ENCODE data around the gene ATP8A2.

ATP8A2 gene

GRCh38 chr13:25756251-25756650 lies 384.5 kb downstream of the ATP8A2 start:
- H3K27ac Mint-ChIP-seq, result no peak overlapping the region
- no peak for ATAC-seq (replicated peaks)
- no peak for DNase-seq

GRCh38 chr13:25756912-25757311 lies 385.1 kb downstream of the ATP8A2 start:
- no peak for ATAC-seq (replicated peaks)

More at GRCh38 chr13:25756251-25756650, 384.5 kb downstream of the ATP8A2 start:
- H3K36me3 Mint-ChIP-seq (ENCODE audit: insufficient read depth), result no peaks in the 10 kb centered on the region
- no peaks in the 10 kb centered on the region for H3K9me3 Mint-ChIP-seq
- H3K4me1 Mint-ChIP-seq (ENCODE audit: low read depth in 2 of 2), result peaks cover 2 to 9% of the 10 kb centered on the region in 2 donors
- no peak overlapping the region for H3K4me3 Mint-ChIP-seq
- H3K27me3 Mint-ChIP-seq, result peaks cover 25 to 28% of the 10 kb centered on the region in 2 donors

GRCh38 chr13:25761041-25761440 lies 389.3 kb downstream of the ATP8A2 start:
- peaks cover 21 to 25% of the 10 kb centered on the region in 2 donors for H3K27me3 Mint-ChIP-seq
- DNase-seq (no peak), ATAC-seq (replicated peaks) (no peak)
- H3K36me3 Mint-ChIP-seq (ENCODE audit: insufficient read depth), result no peaks in the 10 kb centered on the region
- H3K4me1 Mint-ChIP-seq (ENCODE audit: low read depth in 2 of 2), result peaks cover 2 to 4% of the 10 kb centered on the region in 2 donors
- H3K4me3 Mint-ChIP-seq, result no peak overlapping the region
- H3K27ac Mint-ChIP-seq, result no peak overlapping the region
- H3K9me3 Mint-ChIP-seq, result no peaks in the 10 kb centered on the region

More at GRCh38 chr13:25756912-25757311, 385.1 kb downstream of the ATP8A2 start:
- no peak for DNase-seq
- H3K4me3 Mint-ChIP-seq, result no peak overlapping the region
- H3K27me3 Mint-ChIP-seq, result peaks cover 25 to 28% of the 10 kb centered on the region in 2 donors
- H3K36me3 Mint-ChIP-seq (ENCODE audit: insufficient read depth), result no peaks in the 10 kb centered on the region
- H3K27ac Mint-ChIP-seq, result no peak overlapping the region
- peaks cover 2 to 9% of the 10 kb centered on the region in 2 donors for H3K4me1 Mint-ChIP-seq (ENCODE audit: low read depth in 2 of 2)
- H3K9me3 Mint-ChIP-seq, result no peaks in the 10 kb centered on the region

GRCh38 chr13:25762281-25762680 lies 390.5 kb downstream of the ATP8A2 start:
- Mint-ChIP-seq H3K36me3 (ENCODE audit: insufficient read depth) (no peaks in the 10 kb centered on the region), H3K27ac (no peak overlapping the region), H3K9me3 (no peaks in the 10 kb centered on the region), H3K4me1 (ENCODE audit: low read depth in 2 of 2) (peaks cover 2 to 4% of the 10 kb centered on the region in 2 donors), H3K27me3 (peaks cover 9 to 13% of the 10 kb centered on the region in 2 donors), H3K4me3 (no peak overlapping the region)
- DNase-seq (no peak), ATAC-seq (replicated peaks) (no peak)

GRCh38 chr13:25762795-25763377 lies 391.1 kb downstream of the ATP8A2 start:
- Mint-ChIP-seq H3K36me3 (ENCODE audit: insufficient read depth) (no peaks in the 10 kb centered on the region), H3K9me3 (no peaks in the 10 kb centered on the region), H3K27ac (no peak overlapping the region), H3K4me1 (ENCODE audit: low read depth in 2 of 2) (peaks cover 2 to 4% of the 10 kb centered on the region in 2 donors), H3K27me3 (peaks cover 3 to 7% of the 10 kb centered on the region in 2 donors), H3K4me3 (no peak overlapping the region)
- no peak for ATAC-seq (replicated peaks)
- DNase-seq, result no peak

GRCh38 chr13:25764378-25764777 lies 392.6 kb downstream of the ATP8A2 start:
- Mint-ChIP-seq H3K36me3 (ENCODE audit: insufficient read depth) (no peaks in the 10 kb centered on the region), H3K4me3 (no peak overlapping the region), H3K4me1 (ENCODE audit: low read depth in 2 of 2) (peaks cover 2 to 4% of the 10 kb centered on the region in 2 donors), H3K9me3 (no peaks in the 10 kb centered on the region), H3K27ac (no peak overlapping the region), H3K27me3 (peaks cover 0 to under 1% of the 10 kb centered on the region in 2 donors)
- ATAC-seq (replicated peaks) (no peak), DNase-seq (no peak)

- H3K27me3 Mint-ChIP-seq, result peaks cover 0 to 9% of the 10 kb centered on the region in 2 donors
- DNase-seq (no peak), ATAC-seq (replicated peaks) (no peak)
- no peaks in the 10 kb centered on the region for H3K9me3 Mint-ChIP-seq
- no peaks in the 10 kb centered on the region for H3K36me3 Mint-ChIP-seq (ENCODE audit: insufficient read depth)
- no peak overlapping the region for H3K4me3 Mint-ChIP-seq
- peaks cover 2 to 4% of the 10 kb centered on the region in 2 donors for H3K4me1 Mint-ChIP-seq (ENCODE audit: low read depth in 2 of 2)
- H3K27ac Mint-ChIP-seq, result no peak overlapping the region
Measured at GRCh38 chr13:25765266-25765665, 393.5 kb downstream of the ATP8A2 start.

- DNase-seq (no peak), ATAC-seq (replicated peaks) (no peak)
- Mint-ChIP-seq H3K36me3 (ENCODE audit: insufficient read depth) (no peaks in the 10 kb centered on the region), H3K9me3 (no peaks in the 10 kb centered on the region), H3K27me3 (peaks cover 0 to 14% of the 10 kb centered on the region in 2 donors), H3K4me1 (ENCODE audit: low read depth in 2 of 2) (peaks cover 2 to 4% of the 10 kb centered on the region in 2 donors), H3K27ac (no peak overlapping the region), H3K4me3 (no peak overlapping the region)
Measured at GRCh38 chr13:25766576-25766975, 394.8 kb downstream of the ATP8A2 start.

- no peak for ATAC-seq (replicated peaks)
- no peak overlapping the region for H3K27ac Mint-ChIP-seq
- no peaks in the 10 kb centered on the region for H3K9me3 Mint-ChIP-seq
- peaks cover 2 to 4% of the 10 kb centered on the region in 2 donors for H3K4me1 Mint-ChIP-seq (ENCODE audit: low read depth in 2 of 2)
- peaks cover 0 to 14% of the 10 kb centered on the region in 2 donors for H3K27me3 Mint-ChIP-seq
- no peaks in the 10 kb centered on the region for H3K36me3 Mint-ChIP-seq (ENCODE audit: insufficient read depth)
- no peak overlapping the region for H3K4me3 Mint-ChIP-seq
- DNase-seq, result no peak
Measured at GRCh38 chr13:25766991-25767390, 395.2 kb downstream of the ATP8A2 start.

GRCh38 chr13:25768376-25768775 lies 396.6 kb downstream of the ATP8A2 start:
- ATAC-seq (replicated peaks), result no peak
- no peak for DNase-seq
- Mint-ChIP-seq H3K4me1 (ENCODE audit: low read depth in 2 of 2) (peaks cover 0 to 2% of the 10 kb centered on the region in 2 donors), H3K27ac (no peak overlapping the region), H3K4me3 (no peak overlapping the region), H3K36me3 (ENCODE audit: insufficient read depth) (no peaks in the 10 kb centered on the region), H3K9me3 (no peaks in the 10 kb centered on the region), H3K27me3 (peaks cover 0 to 14% of the 10 kb centered on the region in 2 donors)

GRCh38 chr13:25768838-25769237 lies 397.1 kb downstream of the ATP8A2 start:
- Mint-ChIP-seq H3K9me3 (no peaks in the 10 kb centered on the region), H3K4me1 (ENCODE audit: low read depth in 2 of 2) (no peaks in the 10 kb centered on the region), H3K27ac (no peak overlapping the region), H3K36me3 (ENCODE audit: insufficient read depth) (no peaks in the 10 kb centered on the region), H3K4me3 (no peak overlapping the region), H3K27me3 (peaks cover 0 to 14% of the 10 kb centered on the region in 2 donors)
- ATAC-seq (replicated peaks) (no peak), DNase-seq (no peak)

- H3K36me3 Mint-ChIP-seq (ENCODE audit: insufficient read depth), result no peaks in the 10 kb centered on the region
- no peak overlapping the region for H3K27ac Mint-ChIP-seq
- no peak for DNase-seq
- H3K9me3 Mint-ChIP-seq, result no peaks in the 10 kb centered on the region
- H3K4me3 Mint-ChIP-seq, result no peak overlapping the region
- H3K27me3 Mint-ChIP-seq, result peaks cover 0 to 14% of the 10 kb centered on the region in 2 donors
- no peak for ATAC-seq (replicated peaks)
- H3K4me1 Mint-ChIP-seq (ENCODE audit: low read depth in 2 of 2), result no peaks in the 10 kb centered on the region
Measured at GRCh38 chr13:25770601-25771000, 398.8 kb downstream of the ATP8A2 start.

GRCh38 chr13:25771202-25771601 lies 399.4 kb downstream of the ATP8A2 start:
- H3K4me3 Mint-ChIP-seq, result no peak overlapping the region
- no peaks in the 10 kb centered on the region for H3K9me3 Mint-ChIP-seq
- DNase-seq, result no peak
- peaks cover 0 to 14% of the 10 kb centered on the region in 2 donors for H3K27me3 Mint-ChIP-seq
- ATAC-seq (replicated peaks), result no peak
- H3K27ac Mint-ChIP-seq, result no peak overlapping the region
- H3K36me3 Mint-ChIP-seq (ENCODE audit: insufficient read depth), result no peaks in the 10 kb centered on the region
- no peaks in the 10 kb centered on the region for H3K4me1 Mint-ChIP-seq (ENCODE audit: low read depth in 2 of 2)

- Mint-ChIP-seq H3K9me3 (no peaks in the 10 kb centered on the region), H3K27me3 (peaks cover 0 to 14% of the 10 kb centered on the region in 2 donors), H3K4me3 (no peak overlapping the region)
Measured at GRCh38 chr13:25771641-25772478, 400.1 kb downstream of the ATP8A2 start.

More at GRCh38 chr13:25771641-25772478, 400.1 kb downstream of the ATP8A2 start:
- Mint-ChIP-seq H3K4me1 (ENCODE audit: low read depth in 2 of 2) (no peaks in the 10 kb centered on the region), H3K27ac (no peak overlapping the region), H3K36me3 (ENCODE audit: insufficient read depth) (no peaks in the 10 kb centered on the region)
- no peak for ATAC-seq (replicated peaks)
- no peak for DNase-seq

Measured in effector memory CD8-positive, alpha-beta T cell (primary cell).